Esophagus muscularis mucosa (tissue), 4 donors: ENCODE results near the gene FAM117B. TPM values are rescaled to one million over a fixed set of nuclear protein-coding genes. Genes with fewer than 3 reads are reported as not detected.

Source experiments
- DNase-seq: peaks from one replicate; pipeline ENCODE4 v3.0.0-alpha.2; 2017; ENCODE audit errors: extremely low spot score
- H3K27ac ChIP-seq, 4 donors: fragments of 200-600 bp; sonication (generic); replicated peaks in 1 of 4; 1 replicate in 3 of 4; 2 replicates in 1 of 4; pipeline ENCODE4 v1.5.1; 2016 to 2019; ENCODE audit warnings: mild to moderate bottlenecking in 1 of 4
- H3K27me3 ChIP-seq, 4 donors: fragments of 200-600 bp; sonication (generic); one replicate each; pipeline versions ENCODE4 v1.5.1 to v1.6.0; 2016 to 2019
- H3K36me3 ChIP-seq, 4 donors: fragments of 200-600 bp; sonication (generic); one replicate each; pipeline ENCODE4 v1.5.1; 2016 to 2019
- H3K4me1 ChIP-seq, 4 donors: fragments of 200-600 bp; sonication (generic); one replicate each; pipeline ENCODE4 v1.5.1; 2016 to 2019
- H3K4me3 ChIP-seq, 4 donors: fragments of 200-600 bp; sonication (generic); 1 replicate in 2 of 4; 2 replicates in 2 of 4; pipeline ENCODE4 v1.5.1; 2016 to 2019; ENCODE audit warnings: mild to moderate bottlenecking in 4 of 4, moderate library complexity in 1 of 4
- H3K9me3 ChIP-seq, 4 donors: fragments of 200-600 bp; sonication (generic); 1 replicate in 3 of 4; 2 replicates in 1 of 4; pipeline ENCODE4 v1.5.1; 2016 to 2019
- CTCF ChIP-seq, 3 experiments: fragments of 200-600 bp in 2 of 3; fragments of 450-650 bp in 1 of 3; sonication (generic) in 2 of 3; IDR thresholded peaks; one replicate each; pipeline ENCODE4 v1.5.1; 2017 to 2019; ENCODE audit warnings: antibody characterized with exemption in 3 of 3, mild to moderate bottlenecking in 2 of 3, moderate library complexity in 1 of 3
- EP300 ChIP-seq: sonication (generic); formaldehyde crosslinking; IDR thresholded peaks from one replicate; pipeline ENCODE4 v1.6.1; 2017; ENCODE audit warnings: antibody characterized with exemption
- POLR2A ChIP-seq: fragments of 450-650 bp; IDR thresholded peaks from one replicate; pipeline ENCODE4 v1.6.1; 2017; ENCODE audit warnings: antibody characterized with exemption, moderate library complexity, mild to moderate bottlenecking, low read depth
- POLR2AphosphoS5 ChIP-seq, 2 donors: sonication (generic); formaldehyde crosslinking; IDR thresholded peaks; one replicate each; pipeline ENCODE4 v1.6.1; 2017; ENCODE audit warnings: antibody characterized with exemption in 2 of 2
- WGBS: methylation state at CpG from one replicate; pipeline ENCODE4 v1.1.5; 2018; 5-methylcytosine and 5-hydroxymethylcytosine counted together
- intact Hi-C: fragments of 100-400 bp; cut with DNase I; formaldehyde crosslinking; loops from one replicate; pipeline ENCODE4 v1.15.1; 2023
- total RNA-seq, 4 donors: library from RNA; depleted of rRNA; stranded (reverse); fragments of >200 nt; gene quantifications; one replicate each; pipeline versions ENCODE4 v1.1.0 to v1.2.1, GENCODE V29; 2016

FAM117B gene
- total RNA-seq, 4 donors from 2014 or later = 2.8 to 5.0 (median 4.2) TPM

- no peaks in the 10 kb centered on the region for H3K36me3 ChIP-seq
- no peak overlapping the region for H3K27ac ChIP-seq
- WGBS = 80% methylated on average over 3 of the region's 3 CpGs
- H3K27me3 ChIP-seq = no peaks in the 10 kb centered on the region
- intact Hi-C loops = no loop called here
- no peak overlapping the region for H3K4me3 ChIP-seq
- H3K4me1 ChIP-seq = no peaks in the 10 kb centered on the region
- no peak for DNase-seq
- H3K9me3 ChIP-seq = no peaks in the 10 kb centered on the region
- TF ChIP-seq CTCF (IDR thresholded peaks at IDR 0.05) = no peak
These were observed 116.1 kb downstream of the FAM117B start for GRCh38 chr2:202750763-202751427.

DNA sequence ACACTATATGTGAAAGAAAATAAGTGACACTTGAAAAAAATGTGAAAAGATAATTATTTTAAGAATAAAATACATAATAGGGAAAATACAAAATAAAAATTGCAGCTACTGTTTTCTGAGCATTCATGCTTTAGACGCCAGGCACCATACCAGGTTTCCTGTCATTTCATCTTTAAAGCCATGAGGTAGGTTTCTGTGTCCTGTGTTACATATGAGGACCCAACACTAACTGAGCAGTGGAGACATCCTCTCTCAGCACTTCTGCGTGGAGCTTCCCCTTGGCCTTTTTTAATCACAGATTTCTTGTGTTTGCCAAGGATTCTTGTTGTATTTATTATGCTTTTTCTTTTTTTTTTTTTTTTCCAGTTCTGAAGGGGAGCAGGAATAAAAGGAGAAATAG is 117.3 kb downstream of the FAM117B start:
- 87% methylated on average over 2 of the region's 2 CpGs for WGBS
- TF ChIP-seq CTCF (IDR thresholded peaks at IDR 0.05) = no peak
- TF ChIP-seq POLR2AphosphoS5 (IDR thresholded peaks at IDR 0.05) = no peak
- TF ChIP-seq POLR2A = no peak
- TF ChIP-seq EP300 = no peak
- no peaks in the 10 kb centered on the region for H3K27me3 ChIP-seq
- H3K4me3 ChIP-seq = no peak overlapping the region
- no peak for DNase-seq
- H3K27ac ChIP-seq = no peak overlapping the region
- H3K4me1 ChIP-seq = no peaks in the 10 kb centered on the region
- peaks cover 0 to 7% (median 3%) of the 10 kb centered on the region in 4 donors for H3K36me3 ChIP-seq
- intact Hi-C loops = no loop called here
- no peaks in the 10 kb centered on the region for H3K9me3 ChIP-seq

- Histone ChIP-seq H3K27me3 (no peaks in the 10 kb centered on the region), H3K27ac (no peak overlapping the region), H3K9me3 (no peaks in the 10 kb centered on the region), H3K4me3 (no peak overlapping the region), H3K36me3 (peaks cover 0 to 31% (median 13%) of the 10 kb centered on the region in 4 donors), H3K4me1 (peaks cover 0 to 9% (median 4%) of the 10 kb centered on the region in 4 donors)
- 86% methylated on average over 6 of the region's 6 CpGs for WGBS
- no peak for DNase-seq
- TF ChIP-seq EP300 (no peak), POLR2A (no peak), CTCF (IDR thresholded peaks at IDR 0.05) (no peak), POLR2AphosphoS5 (IDR thresholded peaks at IDR 0.05) (no peak)
- intact Hi-C loops = no loop called here
These were observed 120.2 kb downstream of the FAM117B start for GRCh38 chr2:202754936-202755335.

- 95% methylated on average over 3 of the region's 3 CpGs for WGBS
These were observed 121.8 kb downstream of the FAM117B start for GRCh38 chr2:202756598-202756997.

More at GRCh38 chr2:202756598-202756997, 121.8 kb downstream of the FAM117B start:
- no peak overlapping the region for H3K4me3 ChIP-seq
- TF ChIP-seq POLR2A (no peak), EP300 (no peak), CTCF (IDR thresholded peaks at IDR 0.05) (no peak), POLR2AphosphoS5 (IDR thresholded peaks at IDR 0.05) (no peak)
- H3K27me3 ChIP-seq = no peaks in the 10 kb centered on the region
- peaks cover 0 to 9% (median 4%) of the 10 kb centered on the region in 4 donors for H3K4me1 ChIP-seq
- no peak overlapping the region for H3K27ac ChIP-seq
- peaks cover 0 to 36% (median 18%) of the 10 kb centered on the region in 4 donors for H3K36me3 ChIP-seq
- intact Hi-C loops = no loop called here
- H3K9me3 ChIP-seq = no peaks in the 10 kb centered on the region
- no peak for DNase-seq
